Stimulated activated CD4-positive, alpha-beta T cell treated with anti-CD3 and anti-CD28 coated beads, Interleukin-12 subunit alpha, Interleukin-12 subunit beta, amount 100 ng/mL, for 24 hours (primary cell): ENCODE results near the gene RASSF7.
"Not testable (repeated sequence)": the region's sequence is repeated elsewhere in the genome, so short reads cannot be mapped to it uniquely, and the experiment has no call there.

ENCODE experiments used
- DNase-seq, 2 experiments: peaks; one replicate each; pipeline ENCODE4 v3.0.0-alpha.2; 2020; ENCODE audit warnings: low read depth in 2 of 2

Gene RASSF7

DNA sequence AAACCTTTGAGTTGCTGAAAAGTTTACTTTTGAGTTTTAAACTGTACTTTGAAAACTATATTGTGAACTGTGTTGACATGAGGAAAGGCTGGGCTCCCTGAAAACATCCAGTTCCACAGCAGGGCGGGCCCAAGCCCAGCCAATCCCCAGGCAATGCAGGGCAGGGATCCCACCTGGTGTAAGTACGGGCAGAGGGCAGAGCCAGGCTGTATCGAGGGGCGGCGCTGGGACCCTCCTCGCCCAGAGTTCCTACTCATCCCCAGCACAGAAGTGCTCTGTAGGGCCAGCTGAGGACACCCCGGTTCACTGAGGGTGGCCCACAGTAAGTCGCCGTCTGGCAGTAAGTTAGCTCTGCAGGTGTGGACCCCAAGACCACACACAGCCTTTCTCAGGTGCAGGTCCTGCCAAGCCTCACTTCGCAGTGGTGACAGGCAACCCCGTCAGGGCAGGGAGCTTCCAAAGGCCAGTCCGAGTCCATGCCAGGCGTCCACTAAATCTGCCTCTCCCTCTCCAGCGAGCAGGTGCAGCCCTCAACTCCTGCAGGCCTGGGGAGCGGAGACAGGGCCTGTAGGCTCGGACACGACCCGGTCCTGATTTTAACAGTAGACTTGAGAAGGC is 6.3 kb downstream of the RASSF7 start:
- no peak for DNase-seq

DNA sequence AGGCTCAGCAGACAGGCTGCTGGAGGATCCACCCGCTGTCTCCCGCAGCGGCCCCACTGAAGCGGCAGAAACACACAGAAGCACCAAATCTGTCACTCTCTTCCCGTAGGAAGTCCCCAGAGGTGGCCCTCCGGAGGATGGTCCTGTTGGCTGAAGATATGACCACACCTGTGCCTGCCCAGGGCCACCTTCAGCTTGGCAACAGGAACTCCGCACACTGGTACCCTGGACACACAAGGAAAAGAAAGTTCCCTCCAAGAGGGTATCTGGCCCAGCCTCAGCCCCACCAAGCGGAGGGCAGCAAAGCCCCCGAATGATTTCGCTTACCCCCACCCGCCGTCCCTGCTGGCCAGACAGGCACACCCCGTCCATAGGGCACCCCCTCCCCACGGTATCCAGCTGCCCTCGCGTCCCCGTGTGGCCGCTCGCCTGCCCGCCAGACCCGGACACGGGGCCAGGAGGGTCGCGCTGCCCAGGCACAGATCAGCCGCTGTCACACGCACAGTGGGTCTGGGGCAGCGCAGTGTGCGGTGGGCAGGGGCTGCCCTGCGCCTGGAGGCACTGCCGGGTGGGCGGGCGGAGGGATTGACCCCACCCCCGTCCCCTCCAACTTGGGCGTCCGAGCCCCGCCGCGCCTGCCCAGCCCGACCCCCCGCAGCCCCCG is 7.0 kb downstream of the RASSF7 start:
- DNase-seq: no peak

DNA sequence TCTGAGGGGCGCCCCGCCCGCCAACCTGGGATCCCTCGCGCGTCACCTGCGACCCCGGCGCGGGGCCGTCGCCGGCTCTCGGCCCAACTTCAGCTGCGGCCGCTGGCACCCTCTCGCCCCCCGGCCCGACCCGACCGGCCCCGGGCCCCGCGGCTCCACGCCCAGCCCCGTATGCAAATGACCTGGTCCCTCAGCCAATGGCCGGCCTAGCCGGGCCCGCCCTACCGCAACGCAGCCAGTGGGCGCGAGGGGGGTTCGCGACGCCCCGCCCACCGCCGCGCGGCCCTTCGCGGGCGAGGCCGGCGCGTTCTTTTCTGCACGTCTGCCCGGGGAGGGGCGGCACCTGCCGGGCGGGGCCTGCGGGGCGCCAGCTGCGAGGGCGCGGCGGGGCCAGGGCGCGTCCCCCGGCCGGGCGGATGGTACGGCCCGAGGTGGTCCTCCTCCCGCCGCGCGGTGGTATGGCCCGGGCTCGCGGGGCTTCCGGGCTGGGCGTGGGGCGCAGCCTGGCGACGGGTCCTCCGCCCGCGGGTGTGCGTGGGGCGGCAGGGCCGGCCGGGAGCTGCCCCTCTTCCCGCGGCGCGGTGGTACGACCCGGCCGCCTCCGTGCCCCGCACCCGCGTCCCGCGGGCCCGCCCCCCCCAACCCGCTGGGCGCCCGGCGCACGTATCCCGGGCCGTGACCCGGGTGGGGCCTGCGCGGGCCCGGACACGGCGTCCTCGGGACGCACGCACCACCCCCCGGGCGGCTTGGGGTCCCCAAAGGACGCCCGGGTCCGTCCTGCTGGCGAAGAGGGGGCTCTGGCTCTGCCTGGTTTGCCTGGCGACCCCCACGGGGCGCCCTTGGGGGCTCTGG is 7.8 kb downstream of the RASSF7 start:
- peak; percentile 77 to 86 for DNase-seq

DNA sequence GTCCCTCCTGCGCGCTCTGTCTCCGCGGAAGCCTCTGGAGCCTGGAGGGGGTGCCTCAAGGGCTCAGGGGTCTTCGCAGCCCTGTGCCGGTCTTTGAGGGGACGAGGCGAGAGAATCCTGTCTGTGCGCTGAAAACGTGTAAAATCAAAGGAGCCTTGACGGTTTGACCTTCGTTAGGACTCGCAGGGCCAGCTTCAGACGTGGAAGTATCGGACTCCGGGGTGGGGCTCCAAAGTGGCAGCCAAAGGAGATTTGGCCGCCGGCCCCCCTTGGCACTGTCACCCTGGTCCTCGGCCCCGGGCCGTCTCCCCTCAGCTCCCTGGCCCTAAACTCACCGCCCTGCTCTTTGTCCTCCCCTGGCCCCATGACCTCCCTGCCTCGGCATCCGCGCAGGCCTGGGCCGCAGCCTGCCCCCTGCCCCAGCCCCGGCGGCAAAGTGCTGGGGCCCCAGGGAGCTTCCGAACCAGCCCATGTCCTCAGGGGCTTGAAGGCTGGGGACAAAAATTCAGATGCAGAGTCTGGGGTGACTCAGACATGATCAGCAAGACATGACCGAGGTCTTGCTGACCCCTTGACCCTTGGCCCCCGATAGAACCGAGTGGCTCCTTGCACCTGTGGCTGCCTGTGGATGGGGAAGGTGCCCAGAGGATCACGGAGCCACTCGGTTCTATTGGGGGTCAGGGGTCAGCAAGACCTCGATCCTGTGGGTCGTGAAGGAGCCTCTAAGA is 8.6 kb downstream of the RASSF7 start:
- DNase-seq: no peak

DNA sequence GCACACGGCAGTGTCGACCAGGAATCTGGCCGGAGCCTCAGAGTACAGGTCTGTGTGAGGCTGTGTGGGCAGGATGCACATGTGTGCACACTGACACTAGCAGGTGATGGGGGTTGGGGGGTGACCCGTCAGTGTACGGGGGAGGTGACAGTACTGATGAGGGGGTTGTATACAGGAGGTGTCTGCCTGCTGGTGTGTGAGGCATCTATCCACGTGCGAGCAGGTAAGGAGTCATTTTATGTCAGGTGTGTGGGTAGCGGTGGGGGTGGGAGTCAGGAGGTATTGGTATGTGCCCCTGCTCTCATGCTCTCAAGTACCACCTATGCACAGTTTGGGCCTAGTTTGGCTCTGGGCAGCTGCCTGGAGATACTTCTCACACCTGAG is 11.0 kb downstream of the RASSF7 start:
- no peak for DNase-seq

DNA sequence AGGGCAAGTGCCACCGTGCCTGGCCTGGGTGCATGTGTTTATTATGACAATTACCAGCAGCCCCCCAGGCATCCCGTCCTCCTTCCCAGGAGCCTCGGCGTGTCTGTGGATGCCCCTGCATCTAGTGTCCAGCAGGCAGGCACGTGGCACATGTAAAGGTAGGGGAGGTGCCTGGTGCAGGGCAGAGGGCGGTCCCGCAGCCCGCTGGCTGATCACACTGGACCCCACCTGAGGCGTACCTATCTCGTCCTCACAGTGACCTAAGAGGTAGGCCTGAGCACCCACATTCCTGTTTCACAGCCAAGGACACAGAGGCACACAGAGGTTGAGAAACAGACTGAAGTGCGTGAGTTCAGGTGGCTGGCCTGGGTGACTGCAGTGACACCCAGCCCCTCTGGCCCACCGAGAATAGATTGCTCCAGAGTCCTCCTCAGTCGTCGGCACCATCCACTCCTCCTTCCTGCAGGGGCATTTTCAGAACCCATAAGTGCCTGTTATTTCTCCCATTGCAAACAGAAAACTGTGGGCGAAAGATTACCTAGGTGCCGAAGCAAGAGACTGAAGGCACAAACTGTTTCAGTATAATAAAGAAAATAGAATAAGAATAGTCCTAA is 12.5 kb downstream of the RASSF7 start:
- no peak for DNase-seq

DNA sequence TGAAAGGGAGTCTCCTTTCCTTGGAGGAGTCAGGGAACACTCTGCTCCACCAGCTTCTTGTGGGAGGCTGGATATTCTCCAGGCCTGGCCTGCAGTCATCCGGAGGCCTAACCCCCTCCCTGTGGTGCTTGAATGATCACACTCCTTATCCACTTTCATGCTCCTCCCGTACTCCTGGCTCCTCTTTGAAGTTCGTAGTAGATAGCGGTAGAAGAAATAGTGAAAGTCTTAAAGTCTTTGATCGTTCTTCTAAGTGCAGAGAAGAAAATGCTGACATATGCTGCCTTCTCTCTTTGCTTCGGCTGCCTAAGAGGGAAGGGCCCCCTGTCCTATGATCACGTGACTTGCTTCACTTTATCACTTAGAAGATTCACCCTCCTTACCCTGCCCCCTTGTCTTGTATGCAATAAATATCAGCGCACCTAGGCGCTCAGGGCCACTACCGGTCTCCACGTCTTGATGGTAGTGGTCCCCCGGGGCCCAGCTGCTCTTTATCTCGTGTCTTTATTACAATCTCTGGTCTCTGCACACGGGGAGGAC is 13.3 kb downstream of the RASSF7 start:
- DNase-seq: not testable (repeated sequence)

DNA sequence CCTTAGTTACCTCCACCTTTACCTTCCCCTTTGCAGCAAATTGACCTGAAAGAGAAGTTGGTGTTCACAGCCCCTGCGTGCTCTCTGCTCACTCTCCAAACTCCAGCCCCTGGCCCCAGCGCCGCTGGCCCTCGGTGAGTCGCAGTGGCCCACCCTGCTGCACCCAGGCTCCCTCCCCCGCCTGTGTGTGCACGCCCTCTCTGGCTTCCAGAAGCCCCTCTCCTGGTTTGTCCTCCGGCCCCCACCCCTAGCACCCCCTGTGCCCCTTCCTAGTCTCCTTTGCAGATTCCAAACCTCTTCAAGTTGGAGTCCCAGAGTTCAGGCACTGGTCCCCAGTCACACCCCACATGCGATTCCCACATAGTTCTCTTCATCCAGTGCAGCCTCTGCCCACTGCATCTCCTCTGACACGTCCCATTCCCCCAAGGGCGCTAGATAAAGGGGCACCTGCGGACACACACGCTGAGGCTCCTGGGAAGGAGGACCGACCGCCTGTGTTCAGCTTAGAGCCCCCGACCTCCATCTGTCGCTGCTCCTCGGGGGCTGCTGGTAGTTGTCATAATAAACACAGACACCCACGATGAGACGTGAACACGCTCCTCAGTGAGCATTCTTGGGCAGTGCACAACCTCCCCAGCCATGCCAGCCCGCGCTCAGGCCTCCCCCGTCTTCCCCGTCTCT is 14.0 kb downstream of the RASSF7 start:
- DNase-seq: no peak

DNA sequence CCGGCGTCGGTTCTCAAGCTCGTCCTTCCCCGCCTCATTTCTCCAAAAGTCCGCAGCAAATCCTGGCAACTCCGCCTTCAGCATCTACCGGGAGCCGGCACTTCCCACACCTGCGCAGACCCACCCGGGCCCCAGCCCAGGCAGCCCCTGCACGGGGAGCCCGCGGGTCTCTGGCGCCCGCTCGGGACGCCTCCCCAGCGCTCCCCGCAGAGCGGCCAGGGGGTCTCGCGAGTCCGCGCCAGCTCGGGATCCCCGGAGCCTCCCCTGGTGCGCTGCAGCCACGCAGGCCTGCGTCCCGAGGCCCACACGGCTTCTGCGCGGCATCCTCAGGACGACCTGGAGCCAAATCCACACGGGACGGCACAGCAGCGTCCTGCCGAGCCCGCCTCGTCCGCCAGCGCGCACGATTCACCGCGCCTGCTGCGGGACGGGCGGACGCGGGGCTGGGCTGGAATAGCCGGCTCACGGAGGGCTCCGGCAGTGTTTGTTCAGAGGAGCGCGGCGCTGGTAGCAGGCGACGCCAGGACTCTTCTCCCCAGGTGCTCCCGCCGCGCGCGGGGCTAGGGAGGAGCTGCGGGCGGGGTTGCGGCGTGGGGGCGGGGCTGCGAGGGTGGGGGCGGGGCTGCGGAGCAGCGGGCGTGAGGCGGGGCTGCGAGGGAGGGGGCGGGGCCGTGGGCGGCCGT is 14.7 kb downstream of the RASSF7 start:
- DNase-seq: no peak

DNA sequence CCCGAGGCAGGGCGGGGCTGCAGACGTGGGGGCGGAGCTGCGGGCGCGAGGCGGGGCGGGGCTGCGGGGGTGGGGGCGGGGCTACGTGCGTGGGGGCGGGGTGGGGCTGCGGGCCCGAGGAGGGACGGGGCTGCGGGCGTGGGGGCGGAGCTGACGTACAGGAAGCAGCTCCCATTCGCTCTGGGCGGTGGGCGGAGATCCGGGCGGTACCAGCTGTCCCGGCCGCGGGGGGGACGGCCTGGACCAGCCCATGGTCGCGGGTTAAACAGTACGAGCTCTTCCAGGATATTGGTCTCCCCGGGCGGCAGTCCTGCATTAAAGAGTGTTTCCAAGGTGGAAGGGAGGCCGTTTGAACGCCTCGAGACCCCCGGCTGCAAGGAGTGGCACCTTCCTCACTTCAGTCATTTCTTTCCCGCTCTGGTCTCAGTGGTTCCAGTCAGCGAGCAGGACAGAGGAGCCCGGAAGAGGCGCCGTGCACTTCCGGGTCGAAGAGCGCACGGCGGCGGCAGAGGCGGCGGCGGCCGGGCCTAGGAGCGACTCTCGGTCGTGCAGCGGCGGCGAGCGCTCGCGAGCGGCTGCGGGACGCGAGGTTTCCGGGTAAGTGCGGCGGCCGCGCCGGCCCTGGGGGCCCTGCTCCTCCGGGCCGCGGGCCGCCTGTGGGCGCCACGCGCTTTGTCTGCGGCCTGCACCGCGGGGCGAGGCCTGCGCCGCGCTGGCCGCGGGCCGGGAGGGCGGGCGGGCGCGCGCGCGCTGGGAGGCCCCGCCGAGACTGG is 15.4 kb downstream of the RASSF7 start, which contains the start of gene PHRF1:
PHRF1 (plus strand) TSS at position 475 of the 773 bp plus-strand sequence. CDS start 5,043 bp downstream, outside the sequence.
- DNase-seq: peak; percentile 88 to 92

DNA sequence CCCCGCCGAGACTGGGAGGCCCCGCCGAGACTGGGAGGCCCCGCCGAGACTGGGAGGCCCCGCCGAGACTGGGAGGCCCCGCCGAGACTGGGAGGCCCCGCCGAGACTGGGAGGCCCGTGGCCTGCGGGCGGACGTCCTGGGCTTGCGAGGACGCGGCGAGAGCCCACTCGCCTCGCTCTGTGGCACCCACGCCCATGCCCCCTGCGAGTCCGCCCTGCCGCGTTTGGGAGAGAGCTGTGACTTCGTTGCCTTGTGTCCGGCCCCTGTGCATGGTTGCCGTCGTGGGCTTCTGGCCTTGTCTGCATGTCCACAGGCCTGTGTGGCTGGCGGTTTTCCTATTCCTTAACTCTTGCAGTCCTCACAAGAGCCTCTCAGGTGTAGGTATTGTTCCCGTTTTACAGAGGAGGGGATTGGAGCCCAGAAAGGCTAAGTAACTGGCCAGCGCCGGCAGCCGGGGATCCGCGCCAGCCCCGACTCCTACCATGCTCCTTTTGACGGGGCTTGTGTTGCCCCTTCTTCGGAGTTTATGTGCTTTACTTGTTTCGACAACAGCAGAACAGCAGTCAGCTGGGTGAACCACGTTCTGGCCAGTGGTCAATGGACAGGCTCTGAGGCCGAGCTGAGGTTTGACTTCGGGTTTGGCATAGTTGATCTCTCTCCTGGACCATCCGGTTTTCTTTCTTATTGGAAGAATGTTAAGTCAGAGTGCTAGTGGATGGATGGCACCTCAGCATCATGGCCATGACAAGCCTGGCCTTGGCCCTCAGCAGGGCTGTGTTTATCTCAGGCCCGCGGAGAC is 16.2 kb downstream of the RASSF7 start:
- no peak for DNase-seq

DNA sequence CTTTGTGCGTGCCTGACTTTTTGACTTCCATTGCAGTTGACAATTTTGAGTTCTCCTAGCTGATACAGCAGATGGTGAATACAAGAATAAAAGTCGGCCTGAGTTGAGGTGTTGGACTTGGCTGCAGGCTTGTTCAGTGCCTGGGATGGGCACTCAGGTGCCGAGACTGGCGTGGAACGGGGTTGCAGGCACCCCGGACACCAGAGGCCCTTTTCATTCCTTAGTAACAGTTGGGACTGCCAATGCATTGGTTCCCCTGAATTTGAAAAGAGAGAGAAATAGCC is 16.8 kb downstream of the RASSF7 start:
- DNase-seq: no peak

DNA sequence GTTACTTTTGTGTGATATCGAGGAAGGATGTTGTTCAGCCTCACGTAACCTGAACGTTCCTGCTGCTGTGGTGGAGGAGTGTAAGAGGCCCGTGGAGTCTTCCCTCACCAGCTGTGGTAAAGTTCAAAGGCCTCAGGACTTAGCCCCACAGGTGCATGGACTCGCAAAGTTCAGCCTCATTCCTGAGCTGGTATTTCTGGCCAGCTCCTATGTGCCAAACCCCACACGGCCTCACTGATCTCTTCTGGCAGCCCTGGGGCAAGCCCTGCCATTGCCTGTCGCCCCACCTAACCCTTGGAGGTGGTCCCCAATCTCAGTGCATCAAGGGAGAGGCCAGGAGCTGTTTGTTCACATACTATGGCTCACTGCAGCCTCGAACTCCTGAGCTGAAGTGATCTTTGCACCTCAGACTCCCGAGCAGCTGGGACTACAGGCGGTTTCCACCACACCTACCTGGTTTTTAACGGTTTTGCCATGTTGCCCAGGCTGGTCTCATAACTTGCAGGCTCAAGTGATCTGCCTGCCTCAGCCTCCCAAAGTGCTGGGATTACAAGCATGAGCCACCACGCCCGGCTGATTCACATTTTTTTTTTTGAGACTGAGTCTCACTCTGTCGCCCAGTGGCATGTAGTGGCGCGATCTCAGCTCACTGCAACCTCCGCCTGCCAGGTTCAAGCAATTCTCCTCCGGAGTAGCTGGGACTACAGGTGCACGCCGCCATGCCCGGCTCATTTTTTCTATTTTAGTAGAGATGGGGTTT is 17.7 kb downstream of the RASSF7 start:
- DNase-seq: no peak

DNA sequence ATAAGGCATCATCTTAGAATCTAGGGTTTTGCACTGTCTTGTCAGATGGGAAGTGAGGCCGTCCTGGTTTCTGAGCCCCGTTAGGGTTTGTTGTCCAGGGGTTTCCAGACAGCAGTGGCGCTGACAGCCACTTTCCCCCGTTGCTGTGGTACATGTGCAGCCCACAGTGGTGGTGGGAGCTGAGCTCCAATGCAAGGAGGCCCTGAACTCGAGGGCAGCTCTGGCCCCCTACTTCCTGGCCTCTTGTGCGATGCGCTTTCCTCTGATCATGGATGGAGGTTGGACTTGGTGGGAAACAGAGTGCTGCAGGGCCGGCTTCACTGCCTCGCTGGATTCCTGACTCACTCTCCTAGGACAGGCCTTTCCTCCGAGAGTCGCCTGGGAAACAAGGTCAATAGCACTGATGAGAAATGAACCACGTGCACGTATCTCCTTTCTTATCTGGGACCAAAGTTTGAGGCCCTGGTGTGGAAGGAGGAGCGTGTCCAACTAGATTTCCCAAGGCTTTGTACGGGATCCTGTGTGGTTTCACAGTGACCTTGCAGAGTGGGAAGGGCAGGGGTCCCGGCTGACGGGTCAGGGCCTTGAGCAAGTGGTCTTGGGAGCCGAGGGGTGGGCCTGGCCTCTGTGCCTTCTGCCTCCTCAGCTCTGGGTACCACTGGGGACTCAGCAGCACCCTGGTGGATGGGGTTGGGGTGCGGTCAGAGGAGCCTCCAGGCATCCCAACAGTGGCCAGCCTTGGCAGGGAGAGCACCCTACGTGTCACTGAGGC is 19.2 kb downstream of the RASSF7 start:
- no peak for DNase-seq

DNA sequence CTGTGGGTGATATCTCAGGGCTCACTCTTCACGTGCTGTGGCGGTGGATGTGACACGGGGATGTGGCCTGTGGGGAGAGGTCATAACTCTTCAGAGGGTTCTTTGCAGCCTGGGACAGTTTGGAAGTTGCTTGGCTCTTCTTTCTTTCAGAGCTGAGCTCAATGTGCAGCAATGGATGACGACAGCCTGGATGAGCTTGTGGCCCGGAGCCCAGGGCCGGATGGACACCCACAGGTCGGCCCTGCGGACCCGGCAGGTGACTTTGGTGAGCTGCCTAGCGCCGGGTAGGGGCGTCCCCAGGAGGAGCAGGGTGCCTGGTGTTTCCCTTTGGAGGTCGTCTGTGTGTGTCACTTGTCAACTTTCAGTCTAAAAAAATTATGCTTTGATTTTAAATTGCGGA is 20.6 kb downstream of the RASSF7 start:
- no peak for DNase-seq

DNA sequence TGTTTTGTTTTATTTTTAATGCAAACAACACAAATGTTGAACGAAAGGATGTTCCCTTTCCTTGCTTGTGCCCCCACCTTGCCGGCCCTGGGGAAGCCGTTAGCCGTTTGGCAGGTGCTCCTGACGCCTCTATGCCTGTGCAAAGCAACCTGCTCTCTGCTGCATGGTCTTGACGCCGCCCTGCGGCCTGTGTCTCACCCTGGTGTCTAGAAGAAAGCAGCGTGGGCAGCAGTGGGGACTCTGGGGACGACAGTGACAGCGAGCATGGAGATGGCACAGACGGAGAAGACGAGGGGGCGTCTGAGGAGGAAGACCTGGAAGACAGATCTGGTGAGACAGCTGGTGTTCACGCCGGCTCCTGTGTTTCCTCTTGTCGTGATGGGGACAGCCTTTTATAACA is 21.0 kb downstream of the RASSF7 start:
- DNase-seq: no peak

DNA sequence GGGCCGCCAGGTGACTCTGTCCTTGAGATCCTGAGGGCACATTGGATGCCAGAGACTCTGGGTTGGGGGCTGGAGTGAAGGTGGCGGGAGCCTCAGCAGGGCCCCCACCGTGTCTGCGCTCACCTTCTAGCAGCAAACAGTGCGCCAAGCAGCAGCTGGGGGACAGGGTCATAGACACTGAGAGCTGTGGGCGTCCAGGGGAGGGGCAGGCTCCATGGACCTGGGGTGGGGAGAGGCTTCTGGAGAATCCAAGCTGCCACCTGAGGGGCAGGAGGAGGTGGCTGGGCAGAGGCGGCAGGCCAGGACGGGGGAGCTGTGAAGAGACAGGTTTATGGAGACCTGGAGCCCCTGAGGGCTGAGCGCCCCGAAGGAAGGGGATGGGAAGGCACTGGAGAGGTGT is 23.5 kb downstream of the RASSF7 start:
- no peak for DNase-seq
